ENCODE measurements around the gene TEX13D.

TEX13D gene

DNA sequence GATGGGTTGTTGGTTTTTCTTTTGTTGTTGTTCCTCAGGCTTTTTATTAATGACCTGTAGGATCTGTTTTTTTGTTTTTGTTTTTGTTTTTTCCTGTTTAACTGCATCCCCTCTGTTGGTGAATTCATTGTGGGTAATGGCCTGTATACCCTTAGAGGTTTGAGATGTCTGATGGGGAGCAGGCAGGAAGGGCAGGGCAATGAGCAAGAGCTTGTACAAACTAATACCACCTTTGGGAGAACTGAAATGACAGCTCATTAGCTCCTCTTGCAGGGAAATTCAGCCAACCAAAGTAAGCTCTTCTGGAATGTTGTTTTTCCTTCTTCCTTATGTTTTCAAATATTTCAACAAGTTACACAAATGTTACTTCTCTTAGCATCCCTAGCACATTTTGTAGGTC is 37.3 kb downstream of the TEX13D start:
- no peak for DNase-seq
- no peak for TF ChIP-seq GATA1 (IDR thresholded peaks at IDR 0.05; ENCODE audit: low read depth, low read length)
- no peak for TF ChIP-seq POLR2A (IDR thresholded peaks at IDR 0.05; ENCODE audit: low read length)

DNA sequence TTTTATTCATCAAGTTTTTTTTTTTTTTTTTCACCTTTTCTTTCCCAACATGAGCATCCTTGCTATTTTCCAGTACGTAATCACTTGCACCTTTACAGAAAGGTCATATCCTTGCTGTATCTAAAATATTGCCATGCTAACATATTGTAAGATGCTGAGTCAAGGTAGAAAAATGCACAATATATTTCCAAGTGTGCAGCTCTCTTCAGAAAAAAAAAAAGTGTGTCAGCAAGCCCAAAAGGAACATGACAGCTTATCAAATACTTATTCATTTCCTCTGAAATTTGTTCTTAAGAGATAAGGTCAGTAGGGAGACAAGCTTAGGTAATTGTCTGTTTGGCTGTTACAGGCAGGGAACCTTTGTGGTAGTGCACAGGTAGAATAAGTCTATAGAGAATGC is 40.9 kb downstream of the TEX13D start:
- TF ChIP-seq POLR2A (IDR thresholded peaks at IDR 0.05; ENCODE audit: low read length) (no peak), GATA1 (IDR thresholded peaks at IDR 0.05; ENCODE audit: low read depth, low read length) (no peak)
- DNase-seq = no peak

DNA sequence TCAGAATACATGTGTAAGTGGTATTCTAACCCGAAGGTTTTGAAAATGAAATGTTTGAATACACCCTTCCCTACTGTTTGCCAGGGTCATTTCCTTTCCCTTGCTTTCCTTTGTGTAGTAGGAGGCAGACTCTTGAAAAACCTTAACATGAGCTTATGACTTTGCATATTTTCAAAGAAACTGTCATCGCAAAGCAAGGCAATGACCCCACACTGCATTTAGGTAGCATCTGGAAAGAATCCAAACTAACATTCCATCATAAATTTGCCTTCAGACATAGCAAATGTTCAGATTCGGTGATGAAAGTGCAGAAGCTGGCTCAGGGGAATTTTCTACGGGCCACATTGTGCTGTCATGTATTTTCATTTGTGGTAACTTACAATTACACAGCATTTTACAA is 46.2 kb downstream of the TEX13D start:
- TF ChIP-seq GATA1 (IDR thresholded peaks at IDR 0.05; ENCODE audit: low read depth, low read length) = no peak
- peak in 1 of 2 experiments; percentile 11 for DNase-seq

DNA sequence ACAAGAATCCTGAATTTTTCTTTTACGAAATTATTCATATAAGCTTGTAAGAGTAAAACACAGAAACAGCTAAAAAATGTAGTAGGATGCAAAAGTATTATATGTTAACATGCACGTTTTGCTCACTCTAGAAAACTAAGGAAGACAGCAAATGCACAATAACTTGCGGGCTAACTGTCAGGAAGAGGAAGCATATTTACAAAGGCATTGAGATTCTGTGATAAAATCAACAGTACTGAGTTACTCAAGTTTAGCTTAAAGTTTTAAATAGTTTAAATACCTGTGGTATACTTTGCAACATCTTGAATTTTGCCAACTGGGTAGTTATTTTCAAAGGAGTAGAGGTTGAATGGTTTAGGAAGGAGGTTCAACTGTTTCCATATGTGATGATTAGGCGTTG is 50.9 kb downstream of the TEX13D start:
- no peak for DNase-seq
- TF ChIP-seq POLR2A (IDR thresholded peaks at IDR 0.05; ENCODE audit: low read length) = no peak
- no peak for TF ChIP-seq GATA1 (IDR thresholded peaks at IDR 0.05; ENCODE audit: low read depth, low read length)

DNA sequence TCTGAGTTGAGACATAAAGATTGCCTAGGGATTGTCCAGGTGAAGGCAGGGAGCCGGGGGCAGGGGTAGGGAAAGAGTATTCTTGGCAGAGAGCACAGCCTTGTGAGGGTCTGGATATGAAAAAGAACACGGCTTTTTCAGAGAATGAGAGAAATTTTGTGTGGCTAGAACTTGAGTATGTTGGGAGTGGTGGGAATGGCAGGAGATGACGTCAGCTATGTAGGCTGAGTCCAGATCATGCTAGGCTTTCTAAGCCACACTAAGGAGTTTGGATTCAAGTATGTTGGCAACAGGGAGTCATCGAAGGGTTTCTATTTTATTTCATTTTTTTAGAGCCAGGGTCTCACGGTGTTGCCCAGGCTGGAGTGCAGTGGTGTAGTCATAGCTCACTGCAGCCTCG is 53.9 kb downstream of the TEX13D start:
- no peak for DNase-seq
- TF ChIP-seq POLR2A (IDR thresholded peaks at IDR 0.05; ENCODE audit: low read length) (no peak), GATA1 (IDR thresholded peaks at IDR 0.05; ENCODE audit: low read depth, low read length) (no peak)
